ENCODE data around the gene SLC6A18. TPM values are rescaled to one million over a fixed set of nuclear protein-coding genes. Genes with fewer than 3 reads are reported as not detected.

Gene SLC6A18
- total RNA-seq, 2 donors from 2014 or later = not detected

- Histone ChIP-seq H3K27ac (no peak overlapping the region), H3K9me3 (no peaks in the 10 kb centered on the region), H3K36me3 (no peaks in the 10 kb centered on the region), H3K27me3 (no peaks in the 10 kb centered on the region), H3K4me1 (no peaks in the 10 kb centered on the region), H3K4me3 (no peak overlapping the region)
- no peak for DNase-seq (ENCODE audit: low spot score)
- TF ChIP-seq CTCF (IDR thresholded peaks at IDR 0.05) = no peak
Measured at GRCh38 chr5:1255081-1255561, 29.9 kb downstream of the SLC6A18 start.

GRCh38 chr5:1256776-1257175 lies 31.6 kb downstream of the SLC6A18 start:
- no peaks in the 10 kb centered on the region for H3K27me3 ChIP-seq
- DNase-seq (ENCODE audit: low spot score) = no peak
- no peak overlapping the region for H3K4me3 ChIP-seq
- H3K27ac ChIP-seq = no peak overlapping the region
- no peaks in the 10 kb centered on the region for H3K36me3 ChIP-seq
- peaks cover 0 to 7% of the 10 kb centered on the region in 2 donors for H3K9me3 ChIP-seq
- no peaks in the 10 kb centered on the region for H3K4me1 ChIP-seq
- TF ChIP-seq CTCF (IDR thresholded peaks at IDR 0.05) = no peak

- TF ChIP-seq CTCF (IDR thresholded peaks at IDR 0.05) = no peak
- H3K27me3 ChIP-seq = no peaks in the 10 kb centered on the region
- no peak overlapping the region for H3K4me3 ChIP-seq
- H3K9me3 ChIP-seq = peaks cover 0 to 13% of the 10 kb centered on the region in 2 donors
- H3K36me3 ChIP-seq = no peaks in the 10 kb centered on the region
- H3K27ac ChIP-seq = no peak overlapping the region
- H3K4me1 ChIP-seq = no peaks in the 10 kb centered on the region
- no peak for DNase-seq (ENCODE audit: low spot score)
Measured at GRCh38 chr5:1257363-1257762, 32.2 kb downstream of the SLC6A18 start.

- DNase-seq (ENCODE audit: low spot score) = no peak
- H3K4me3 ChIP-seq = no peak overlapping the region
- no peaks in the 10 kb centered on the region for H3K4me1 ChIP-seq
- peaks cover 0 to 18% of the 10 kb centered on the region in 2 donors for H3K9me3 ChIP-seq
- H3K27me3 ChIP-seq = no peaks in the 10 kb centered on the region
- no peak for TF ChIP-seq CTCF (IDR thresholded peaks at IDR 0.05)
- no peak overlapping the region for H3K27ac ChIP-seq
- H3K36me3 ChIP-seq = no peaks in the 10 kb centered on the region
Measured at GRCh38 chr5:1257841-1258240, 32.7 kb downstream of the SLC6A18 start.

- Histone ChIP-seq H3K4me1 (no peaks in the 10 kb centered on the region), H3K4me3 (no peak overlapping the region), H3K9me3 (peaks cover 0 to 27% of the 10 kb centered on the region in 2 donors), H3K27ac (no peak overlapping the region), H3K36me3 (no peaks in the 10 kb centered on the region), H3K27me3 (no peaks in the 10 kb centered on the region)
- TF ChIP-seq CTCF (IDR thresholded peaks at IDR 0.05) = no peak
- no peak for DNase-seq (ENCODE audit: low spot score)
Measured at GRCh38 chr5:1259806-1260480, 34.8 kb downstream of the SLC6A18 start.

GRCh38 chr5:1261643-1262042 lies 36.5 kb downstream of the SLC6A18 start:
- peaks cover 0 to 27% of the 10 kb centered on the region in 2 donors for H3K9me3 ChIP-seq
- H3K27ac ChIP-seq = no peak overlapping the region
- no peak for TF ChIP-seq CTCF (IDR thresholded peaks at IDR 0.05)
- no peaks in the 10 kb centered on the region for H3K4me1 ChIP-seq
- H3K36me3 ChIP-seq = no peaks in the 10 kb centered on the region
- H3K4me3 ChIP-seq = no peak overlapping the region
- H3K27me3 ChIP-seq = no peaks in the 10 kb centered on the region
- no peak for DNase-seq (ENCODE audit: low spot score)
